MG63 (cell line): ENCODE data around the gene ALOXE3. TPM values are rescaled to one million over a fixed set of nuclear protein-coding genes. Genes with fewer than 3 reads are reported as not detected.

Experiments
- DNase-seq: peaks from one replicate; pipeline ENCODE4 v3.0.0-alpha.2; 2020
- H3K27me3 ChIP-seq: fragments of 250-450 bp; sonication (Bioruptor Pico); 2 replicates; pipeline ENCODE4 v1.5.1; 2020; ENCODE audit warnings: mild to moderate bottlenecking, moderate library complexity
- H3K36me3 ChIP-seq: fragments of 250-450 bp; sonication (Bioruptor Pico); 2 replicates; pipeline ENCODE4 v1.5.1; 2020; ENCODE audit warnings: mild to moderate bottlenecking, moderate library complexity
- H3K4me3 ChIP-seq: fragments of 250-450 bp; sonication (Bioruptor Pico); 2 replicates; pipeline ENCODE4 v1.5.1; 2020; ENCODE audit warnings: mild to moderate bottlenecking, moderate library complexity
- H3K9me3 ChIP-seq: fragments of 250-450 bp; sonication (Bioruptor Pico); 2 replicates; pipeline ENCODE4 v1.5.1; 2020; ENCODE audit warnings: mild to moderate bottlenecking, moderate library complexity
- total RNA-seq: library from RNA; depleted of rRNA; stranded (reverse); fragments of >200 nt; shearing (Covaris generic); gene quantifications from 2 replicates; pipeline ENCODE4 v1.2.3, GENCODE V29; 2014; ENCODE audit warnings: low replicate concordance

The ALOXE3 gene
- total RNA-seq, 1 experiment from 2014 or later: not detected

DNA sequence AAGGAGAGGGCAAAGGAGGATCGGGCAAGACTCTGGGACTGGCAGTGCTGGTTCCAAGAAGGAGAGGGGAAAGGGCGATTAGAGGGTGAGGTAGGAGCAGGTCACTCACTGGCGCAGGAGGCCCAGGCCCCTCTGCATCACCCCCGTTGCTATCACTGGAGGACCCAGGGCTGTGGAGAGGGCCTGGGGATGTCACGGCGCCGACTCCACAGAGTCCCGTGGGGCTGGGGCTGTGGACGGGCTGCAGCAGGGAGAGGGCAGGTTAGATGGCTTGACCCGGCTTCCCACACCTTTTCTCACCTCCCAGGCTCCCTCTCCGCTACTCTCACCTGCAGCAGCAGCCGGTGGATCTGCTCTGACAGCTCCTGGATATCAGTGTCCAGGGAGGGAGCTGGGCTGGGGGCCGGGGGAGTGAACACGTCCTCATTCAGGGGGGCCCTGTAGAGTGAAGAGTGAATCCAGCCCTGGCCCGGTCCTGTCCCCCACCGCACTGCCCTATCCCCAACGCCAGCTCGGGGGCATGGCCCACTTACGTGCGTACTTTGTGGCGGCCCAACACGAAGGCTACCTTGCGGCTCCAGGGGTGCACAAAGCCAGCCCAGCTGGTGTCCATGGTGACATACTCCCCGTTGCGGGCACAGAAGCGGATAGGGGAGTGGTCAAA, 29.0 kb upstream of the ALOXE3 start:
- Histone ChIP-seq H3K36me3 (peaks cover 8% of the 10 kb centered on the region), H3K9me3 (no peaks in the 10 kb centered on the region), H3K27me3 (no peaks in the 10 kb centered on the region), H3K4me3 (no peak overlapping the region)
- no peak for DNase-seq

DNA sequence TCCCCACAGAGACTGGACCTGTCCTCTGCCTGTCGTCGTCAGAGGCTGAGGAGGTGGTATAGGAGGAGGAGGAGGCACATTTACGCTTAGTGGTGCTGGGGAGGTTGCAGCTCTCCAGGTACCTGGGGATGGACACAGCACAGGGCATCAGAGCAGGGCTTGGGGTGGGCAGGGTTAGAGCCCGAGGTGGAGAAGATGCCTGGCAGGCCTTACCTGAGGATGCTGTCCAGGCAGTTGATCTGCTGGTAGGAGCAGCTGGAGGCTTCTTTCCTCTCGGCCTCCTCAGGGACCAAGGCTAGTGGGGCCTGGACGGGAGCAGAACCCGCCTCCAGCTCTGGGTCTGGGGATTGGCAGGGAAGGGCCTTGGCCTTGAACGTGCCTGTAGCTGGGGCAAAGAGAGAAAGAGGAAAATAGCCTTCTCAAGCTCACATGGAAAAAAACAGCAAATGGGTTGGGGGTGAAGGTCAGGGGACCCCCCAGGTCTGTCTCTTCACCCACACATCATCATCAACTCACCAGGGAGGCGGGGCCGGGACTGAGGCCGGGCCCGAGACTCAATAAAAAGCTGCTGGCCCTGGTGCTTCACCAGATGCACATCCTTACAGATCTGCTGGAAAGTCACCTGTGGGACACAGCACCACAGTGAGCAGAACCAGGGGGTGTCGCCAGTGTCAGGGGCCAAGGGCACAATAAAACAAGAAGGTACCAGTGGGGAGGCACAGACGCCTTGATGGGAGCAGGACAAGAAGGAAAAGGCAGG, 28.2 kb upstream of the ALOXE3 start:
- Histone ChIP-seq H3K36me3 (peaks cover 8% of the 10 kb centered on the region), H3K4me3 (no peak overlapping the region), H3K9me3 (no peaks in the 10 kb centered on the region), H3K27me3 (no peaks in the 10 kb centered on the region)
- DNase-seq: no peak

DNA sequence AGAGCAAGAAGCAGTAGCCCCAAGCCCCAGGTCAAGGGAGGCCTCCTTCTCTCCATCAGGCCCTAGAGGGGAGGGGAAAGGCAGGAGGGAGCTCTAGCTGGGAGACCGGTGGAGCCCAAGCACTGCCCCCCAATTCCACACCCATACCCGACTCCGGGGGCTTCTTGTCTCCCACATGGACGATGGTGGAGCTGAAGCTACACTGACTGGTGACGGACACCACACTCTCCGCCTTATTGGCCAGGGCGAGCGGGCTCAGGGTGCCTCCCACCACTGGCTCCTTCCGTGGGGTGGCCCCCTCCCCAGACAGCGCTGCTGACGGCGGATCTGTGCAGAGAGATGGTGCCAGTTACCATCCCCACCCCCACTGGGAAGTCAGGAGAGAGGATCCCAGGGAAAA, 27.5 kb upstream of the ALOXE3 start:
- Histone ChIP-seq H3K4me3 (no peak overlapping the region), H3K27me3 (no peaks in the 10 kb centered on the region), H3K36me3 (peaks cover 8% of the 10 kb centered on the region), H3K9me3 (no peaks in the 10 kb centered on the region)
- DNase-seq: no peak

DNA sequence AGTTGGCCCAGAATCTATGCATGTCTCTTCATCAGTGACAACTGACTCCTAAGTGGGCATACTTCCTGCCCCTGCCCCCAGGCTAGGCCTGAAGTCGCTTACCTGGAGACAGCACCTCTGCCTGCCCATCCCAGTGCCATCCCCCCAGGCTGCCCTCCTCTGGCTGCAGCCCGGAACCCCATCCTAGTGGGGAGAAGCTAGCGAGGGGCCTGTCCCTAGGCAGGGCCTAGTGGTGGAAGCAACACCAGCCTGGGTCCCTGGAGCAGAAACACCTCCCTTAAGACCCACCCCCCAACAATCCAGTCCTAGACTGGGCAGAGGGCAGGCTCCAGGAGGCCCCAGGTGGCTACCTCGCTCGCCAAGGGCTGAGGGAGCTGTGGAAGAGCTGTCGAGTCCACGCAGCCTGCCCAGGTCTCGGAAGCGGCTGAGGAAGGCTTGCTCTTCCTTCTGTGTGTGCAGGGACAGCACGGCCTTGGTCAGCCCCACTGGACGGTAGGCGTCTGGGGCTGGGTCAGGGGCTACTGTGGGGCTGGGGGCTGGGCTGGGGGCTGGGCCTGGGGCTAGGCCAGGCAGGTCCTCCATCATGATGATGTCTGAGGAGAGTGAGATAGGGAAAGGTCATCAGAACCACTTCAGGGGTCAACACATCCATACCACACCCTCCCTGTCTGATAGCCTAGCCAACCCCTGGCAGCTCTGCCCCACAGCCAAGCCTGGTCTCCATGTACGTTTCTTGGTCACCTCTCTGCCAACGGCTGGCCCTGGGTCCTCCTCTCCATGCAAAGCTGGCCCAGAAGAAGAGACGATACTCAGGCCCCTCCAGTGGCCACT, 26.3 kb upstream of the ALOXE3 start:
- no peak for DNase-seq
- Histone ChIP-seq H3K4me3 (no peak overlapping the region), H3K27me3 (no peaks in the 10 kb centered on the region), H3K36me3 (peaks cover 8% of the 10 kb centered on the region), H3K9me3 (no peaks in the 10 kb centered on the region)

DNA sequence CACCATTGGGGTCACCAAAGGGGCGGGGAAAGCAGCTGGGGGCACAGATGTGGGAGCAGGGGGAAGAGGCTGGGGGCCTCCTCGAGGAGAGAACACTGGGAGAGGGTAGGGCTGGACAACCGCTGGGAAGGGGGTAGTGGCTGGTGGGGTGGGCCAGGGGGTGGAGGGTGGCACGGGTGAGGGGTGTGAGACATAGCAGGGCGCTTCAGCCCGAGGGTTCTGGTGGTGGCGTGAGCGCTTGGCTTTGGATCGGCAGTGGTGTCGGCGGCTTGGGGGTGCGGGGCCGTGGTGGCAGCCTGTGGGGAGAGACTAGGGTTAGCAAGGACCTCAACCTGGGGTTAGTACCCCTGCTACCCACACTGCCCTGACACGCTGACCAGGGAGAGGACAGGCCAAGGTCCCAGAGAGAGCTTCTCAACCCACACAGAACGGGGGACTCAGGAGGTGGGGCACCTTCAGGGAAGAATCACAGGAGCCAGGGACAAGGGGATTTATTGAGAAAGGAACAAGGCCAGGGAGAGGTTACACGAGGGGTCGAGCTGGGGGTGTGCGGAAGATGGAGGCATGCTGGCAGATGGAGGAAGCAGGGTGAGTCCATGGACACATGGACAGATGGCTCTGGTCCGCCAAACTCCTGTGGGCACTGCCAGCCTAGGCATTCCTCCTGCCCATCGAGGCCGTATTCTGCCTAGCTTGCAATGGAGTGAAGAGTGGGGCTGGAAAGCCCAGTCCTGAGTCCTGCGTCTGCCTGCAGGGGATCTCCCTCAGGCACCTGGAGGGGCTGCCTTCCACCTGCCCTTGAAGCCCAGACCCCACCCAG, 25.5 kb upstream of the ALOXE3 start:
- H3K4me3 ChIP-seq: no peak overlapping the region
- no peak for DNase-seq
- no peaks in the 10 kb centered on the region for H3K27me3 ChIP-seq
- H3K36me3 ChIP-seq: peaks cover 3% of the 10 kb centered on the region
- H3K9me3 ChIP-seq: no peaks in the 10 kb centered on the region

DNA sequence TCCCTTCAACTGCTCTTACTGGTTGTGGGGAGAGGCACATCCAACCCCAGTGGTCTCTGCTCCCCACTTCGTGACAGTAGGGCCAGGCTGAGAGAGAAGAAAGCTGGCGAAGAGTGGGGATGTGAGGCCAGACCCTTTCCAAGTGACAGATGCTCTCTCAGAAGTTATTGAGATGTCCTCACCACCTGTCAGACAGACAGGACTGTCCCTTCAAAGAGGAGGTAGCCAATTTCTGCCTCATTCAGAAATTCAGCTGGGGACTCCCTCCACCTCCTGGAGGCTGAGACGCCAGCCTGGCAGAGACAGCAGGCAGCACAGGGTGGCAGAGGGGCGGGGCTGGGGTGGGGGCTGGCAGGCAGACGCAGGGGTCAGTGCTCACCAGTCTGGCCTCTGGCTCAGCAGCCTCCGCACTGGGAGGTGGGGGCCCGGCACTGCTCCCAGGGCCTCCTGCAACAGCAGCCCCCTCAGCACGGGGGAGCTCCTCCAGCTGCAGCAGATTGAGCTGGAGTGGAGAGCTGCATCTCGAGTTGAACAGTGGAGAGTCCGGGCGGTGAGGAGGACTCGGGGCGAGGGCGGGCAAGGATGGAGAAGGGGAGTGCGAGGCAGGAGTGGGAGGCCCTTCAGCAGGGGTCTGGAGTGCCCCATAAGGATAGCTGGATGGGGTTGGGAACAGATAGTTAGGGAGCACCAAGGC, 24.7 kb upstream of the ALOXE3 start:
- Histone ChIP-seq H3K27me3 (no peaks in the 10 kb centered on the region), H3K9me3 (no peaks in the 10 kb centered on the region), H3K36me3 (peaks cover 2% of the 10 kb centered on the region), H3K4me3 (no peak overlapping the region)
- DNase-seq: no peak

DNA sequence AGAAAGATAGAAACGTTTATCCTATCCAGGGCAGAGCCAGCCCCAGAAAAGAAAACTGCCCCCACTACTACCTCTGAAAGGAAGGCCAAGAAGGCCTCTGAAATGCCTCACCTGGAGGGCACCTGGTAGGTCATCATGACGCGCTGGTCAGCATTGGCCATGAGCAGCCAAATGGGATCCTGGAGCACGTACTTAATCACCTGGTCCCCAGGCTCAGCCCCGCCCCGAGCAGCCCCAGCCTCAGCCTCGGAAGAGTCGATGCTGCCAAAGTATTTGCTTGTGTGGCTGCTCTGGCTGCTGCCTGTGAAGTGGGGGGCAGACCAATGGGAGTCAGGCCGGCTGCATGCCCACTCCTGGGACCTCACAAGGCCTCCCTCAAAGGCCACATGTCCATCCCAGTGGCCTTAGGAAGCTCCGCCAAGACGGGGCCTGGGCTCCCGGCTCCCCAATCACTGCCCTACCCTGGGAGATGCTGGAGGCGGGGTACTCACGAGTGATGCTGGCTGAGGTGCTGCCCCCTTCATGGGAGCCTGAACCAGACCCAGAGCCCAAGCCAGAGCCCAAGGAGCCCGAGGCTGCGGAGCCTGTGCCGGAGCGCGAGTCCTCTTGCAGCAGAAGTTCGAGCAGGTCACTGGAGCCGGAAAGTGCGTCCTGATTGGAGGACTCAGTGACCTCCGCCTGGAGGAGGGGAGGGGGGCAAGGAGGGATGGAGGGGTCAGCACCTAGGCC, 24.0 kb upstream of the ALOXE3 start:
- Histone ChIP-seq H3K4me3 (no peak overlapping the region), H3K36me3 (no peaks in the 10 kb centered on the region; the same call in none of the 2 replicates), H3K27me3 (no peaks in the 10 kb centered on the region), H3K9me3 (no peaks in the 10 kb centered on the region)
- DNase-seq: no peak

DNA sequence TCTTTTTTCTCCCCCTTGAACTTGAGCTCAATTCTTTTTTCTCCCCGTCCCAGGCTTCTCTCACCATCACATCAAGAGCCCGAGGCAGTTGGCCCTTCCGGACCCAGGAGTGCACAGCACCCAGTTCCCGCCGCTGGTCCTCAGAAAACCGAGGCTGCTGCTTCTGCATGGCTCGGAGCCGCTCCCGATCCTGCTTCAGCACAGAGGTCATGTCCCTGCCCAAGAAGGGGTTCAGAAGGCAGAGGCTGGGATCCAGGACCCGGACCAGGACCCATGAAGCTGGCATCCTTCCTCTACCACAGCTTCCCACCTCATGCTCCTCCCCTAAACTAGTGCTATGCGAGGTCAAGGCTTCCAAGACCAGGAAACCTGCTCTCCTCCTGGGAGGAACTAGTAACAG, 23.4 kb upstream of the ALOXE3 start:
- H3K9me3 ChIP-seq: no peaks in the 10 kb centered on the region
- H3K27me3 ChIP-seq: no peaks in the 10 kb centered on the region
- DNase-seq: no peak
- no peak overlapping the region for H3K4me3 ChIP-seq
- no peaks in the 10 kb centered on the region; the same call in none of the 2 replicates for H3K36me3 ChIP-seq

DNA sequence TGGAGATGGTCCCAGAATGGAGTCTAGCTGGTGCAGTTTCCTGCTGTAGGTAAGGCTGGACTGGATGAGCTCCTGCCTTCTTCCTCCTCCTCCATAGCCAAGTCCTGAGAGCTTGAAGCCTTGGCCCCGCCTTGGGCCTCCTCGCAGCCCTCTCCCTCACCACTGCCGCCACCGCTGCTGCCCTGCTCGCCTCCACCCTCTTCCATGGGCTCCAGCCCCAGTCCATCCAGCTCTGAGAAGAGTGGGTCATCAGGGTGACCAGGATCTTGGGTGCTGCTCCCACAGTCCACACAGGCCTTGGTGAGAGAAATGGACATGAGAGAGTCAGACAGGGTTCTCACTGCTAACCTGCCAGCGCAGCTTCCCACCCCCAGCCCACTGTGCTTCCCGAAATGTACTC, 22.7 kb upstream of the ALOXE3 start:
- no peak for DNase-seq
- H3K4me3 ChIP-seq: no peak overlapping the region

DNA sequence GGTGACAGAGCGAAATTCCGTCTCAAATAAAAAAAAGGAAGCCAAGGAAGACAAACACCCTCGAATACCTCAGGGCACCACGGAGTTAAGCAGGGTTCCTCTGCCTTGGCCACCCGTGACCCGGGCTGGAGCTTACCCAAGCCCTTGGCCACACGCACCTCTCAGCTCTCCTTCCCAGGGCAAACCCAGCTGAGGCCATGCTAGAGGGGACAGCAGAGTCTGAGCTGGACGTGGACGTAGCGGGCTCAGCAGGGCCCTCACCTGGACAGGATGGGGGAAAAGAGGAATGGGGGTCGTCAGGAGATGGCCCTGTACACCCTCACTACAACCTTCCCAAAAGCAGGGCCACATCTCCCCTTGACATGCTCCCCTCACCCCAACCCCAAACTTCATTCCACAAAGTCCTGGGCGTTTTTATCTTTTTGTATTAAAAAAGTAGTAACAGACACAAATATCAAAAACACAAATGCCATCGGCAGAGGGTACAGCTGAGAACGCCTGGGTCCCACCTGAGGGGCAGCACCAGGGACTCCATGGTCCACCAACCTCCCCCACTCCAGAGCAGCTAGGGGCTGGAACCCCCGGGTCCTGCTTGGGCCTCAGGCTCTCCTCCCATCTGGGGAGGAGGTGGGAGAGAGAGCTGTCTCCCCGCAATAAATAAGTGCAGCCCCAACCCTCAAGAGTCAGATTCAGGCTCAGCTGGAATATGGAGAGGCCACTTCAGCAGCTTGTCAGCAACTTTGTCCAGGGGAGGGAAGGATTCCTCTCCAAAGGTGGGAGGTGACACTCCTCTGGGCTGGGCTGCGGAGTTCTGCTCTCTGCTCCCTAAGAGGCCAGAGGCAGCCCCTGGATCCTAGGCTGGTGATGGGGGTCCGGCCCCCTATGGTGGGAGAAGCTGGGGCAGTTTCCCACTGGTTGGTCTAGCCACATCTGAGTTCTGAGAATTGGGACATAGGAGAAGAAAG, 22.0 kb upstream of the ALOXE3 start:
- Histone ChIP-seq H3K4me3 (no peak overlapping the region), H3K9me3 (no peaks in the 10 kb centered on the region), H3K36me3 (no peaks in the 10 kb centered on the region; the same call in 1 of the 2 replicates), H3K27me3 (no peaks in the 10 kb centered on the region)
- no peak for DNase-seq

More for the DNA sequence above, 22.7 kb upstream of the ALOXE3 start:
- H3K36me3 ChIP-seq: no peaks in the 10 kb centered on the region; the same call in none of the 2 replicates
- H3K9me3 ChIP-seq: no peaks in the 10 kb centered on the region
- H3K27me3 ChIP-seq: no peaks in the 10 kb centered on the region

DNA sequence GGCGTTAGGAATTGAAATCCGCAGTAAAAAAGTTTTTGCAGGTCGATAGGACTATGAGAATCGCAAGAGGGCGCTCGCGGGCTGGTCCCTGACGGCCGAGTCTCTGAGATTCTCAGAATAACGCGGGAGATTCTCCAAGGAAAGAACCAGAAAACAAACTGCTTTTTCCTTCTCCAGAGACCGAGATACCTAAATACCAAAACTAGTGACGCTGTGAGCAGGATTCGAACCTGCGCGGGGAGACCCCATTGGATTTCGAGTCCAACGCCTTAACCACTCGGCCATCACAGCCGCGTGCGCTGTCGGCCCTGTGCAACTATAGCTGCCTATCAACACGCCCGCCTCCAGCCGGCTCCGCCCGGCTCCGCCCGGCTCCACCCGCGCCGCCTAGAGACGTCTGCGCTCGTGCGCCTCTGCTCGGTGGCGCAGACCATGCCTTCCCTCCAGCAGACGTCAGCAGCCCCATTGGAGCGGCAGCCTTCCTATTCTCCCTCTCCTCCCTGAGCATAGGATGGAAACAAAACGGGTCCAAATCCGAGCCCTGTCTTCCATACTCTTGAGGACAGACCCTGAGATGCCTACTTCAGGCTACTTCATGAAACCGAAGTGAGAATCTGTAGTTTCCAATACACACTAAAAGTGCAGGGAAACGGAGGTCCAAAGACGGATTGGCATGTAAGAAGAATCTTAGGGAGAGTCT, 20.5 kb upstream of the ALOXE3 start:
- peak; percentile 94 for DNase-seq
- no peaks in the 10 kb centered on the region for H3K9me3 ChIP-seq
- H3K36me3 ChIP-seq: no peaks in the 10 kb centered on the region
- H3K27me3 ChIP-seq: no peaks in the 10 kb centered on the region
- H3K4me3 ChIP-seq: peak overlapping the region; percentile 54

DNA sequence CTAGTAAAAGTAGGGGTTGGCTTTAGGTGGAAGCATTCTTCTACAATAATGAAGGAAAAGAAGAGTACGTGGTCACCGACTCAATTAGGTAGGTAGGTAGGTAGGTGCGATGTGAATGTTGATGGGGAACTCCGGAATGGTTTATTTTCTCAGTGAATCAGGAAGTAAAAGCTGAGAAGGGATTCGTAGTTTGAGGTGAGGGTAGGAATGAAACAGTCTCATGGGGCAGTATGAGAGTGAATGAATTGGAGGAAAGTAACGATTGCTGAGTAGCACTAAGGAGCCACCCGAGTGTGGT, 20.0 kb upstream of the ALOXE3 start:
- no peaks in the 10 kb centered on the region for H3K36me3 ChIP-seq
- H3K27me3 ChIP-seq: no peaks in the 10 kb centered on the region
- DNase-seq: no peak
- H3K4me3 ChIP-seq: peak overlapping the region; percentile 44
- H3K9me3 ChIP-seq: no peaks in the 10 kb centered on the region

DNA sequence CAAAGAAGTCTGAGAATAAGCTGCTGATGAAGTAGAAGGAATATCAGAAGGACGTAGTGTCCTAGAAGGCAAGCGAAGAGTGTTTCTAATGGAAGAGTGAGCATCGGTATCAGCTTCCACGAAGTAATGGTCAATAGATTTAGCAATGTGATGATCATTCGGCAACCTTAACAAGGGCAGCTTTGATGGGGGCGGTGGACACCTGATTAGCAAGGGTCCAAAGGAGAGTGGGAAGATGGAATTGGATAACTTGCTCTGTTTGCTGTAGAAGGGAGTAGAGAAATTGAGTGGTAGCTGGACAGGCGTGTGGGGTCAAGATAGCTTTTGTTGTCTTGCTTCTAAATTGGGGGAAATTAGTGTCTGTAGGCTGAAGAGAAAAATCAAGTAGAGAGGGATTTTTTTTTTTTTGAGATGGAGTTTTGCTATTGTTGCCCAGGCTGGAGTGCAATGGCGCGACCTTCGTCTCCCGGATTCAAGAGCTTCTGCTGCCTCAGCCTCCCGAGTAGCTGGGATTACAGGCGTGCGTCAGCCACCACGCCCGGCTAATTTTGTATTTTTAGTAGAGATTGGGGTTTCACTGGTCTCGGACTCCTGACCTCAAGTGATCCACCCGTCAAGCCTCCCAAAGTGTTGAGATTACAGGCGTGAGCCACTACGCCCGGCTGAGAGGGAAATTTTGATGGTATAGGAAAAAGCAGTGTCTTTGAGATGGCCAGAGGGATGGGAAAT, 19.5 kb upstream of the ALOXE3 start:
- Histone ChIP-seq H3K36me3 (no peaks in the 10 kb centered on the region), H3K9me3 (no peaks in the 10 kb centered on the region), H3K27me3 (no peaks in the 10 kb centered on the region), H3K4me3 (peak overlapping the region; percentile 44)
- DNase-seq: no peak

DNA sequence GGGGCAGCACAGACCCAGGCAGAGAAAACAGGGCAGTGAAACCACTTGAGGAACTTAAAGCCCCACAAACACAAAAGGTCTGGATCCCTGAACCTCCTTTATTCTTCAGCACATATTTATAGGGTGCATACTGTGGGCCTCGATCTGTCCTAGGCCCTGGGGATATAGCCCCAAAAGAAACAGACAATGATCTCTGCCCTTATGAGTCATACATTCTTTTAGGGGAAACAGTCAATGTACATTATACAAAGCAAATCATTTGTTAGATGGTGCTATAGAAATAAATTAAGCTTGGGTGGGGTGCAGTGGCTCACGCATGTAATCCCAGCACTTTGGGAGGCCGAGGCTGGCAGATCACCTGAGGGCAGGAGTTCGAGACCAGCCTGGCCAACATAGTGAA, 15.6 kb upstream of the ALOXE3 start:
- H3K4me3 ChIP-seq: no peak overlapping the region
- H3K36me3 ChIP-seq: no peaks in the 10 kb centered on the region
- H3K9me3 ChIP-seq: no peaks in the 10 kb centered on the region
- DNase-seq: no peak
- no peaks in the 10 kb centered on the region for H3K27me3 ChIP-seq
